ENCODE results near the gene ZNF607. TPM values are rescaled to one million over a fixed set of nuclear protein-coding genes. Genes with fewer than 3 reads are reported as not detected.

Gene ZNF607
- total and polyA plus RNA-seq, 2 donors (not counting 3 experiments of a cell fraction or from before 2014, with no cell fraction given): 1.3 to 5.2 TPM

DNA sequence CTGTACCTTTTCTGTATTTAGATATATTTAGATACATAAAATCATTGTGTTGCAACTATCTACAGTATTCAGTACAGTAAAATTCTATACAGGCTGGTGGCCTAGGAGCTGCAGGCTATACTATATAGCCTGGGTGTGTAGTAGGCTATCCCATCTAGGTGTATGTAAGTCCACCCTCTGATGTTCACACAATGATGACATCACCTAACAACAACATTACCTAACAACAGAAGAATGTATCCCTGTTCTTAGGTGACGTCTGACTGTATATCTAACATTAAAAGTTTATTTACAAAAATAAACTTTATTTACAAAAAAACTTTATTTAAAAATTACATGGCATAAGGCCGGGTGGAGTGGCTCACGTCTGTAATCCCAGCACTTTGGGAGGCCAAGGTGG lies 36.0 kb downstream of the ZNF607 start:
- no peaks in the 10 kb centered on the region for H3K4me1 ChIP-seq (ENCODE audit: control insufficient read depth, extremely low read depth, insufficient read depth, low read length)
- no peak overlapping the region for H3K27ac ChIP-seq (ENCODE audit: insufficient read depth, low read depth, low read length)
- H3K36me3 ChIP-seq (ENCODE audit: control insufficient read depth in 2 of 2, extremely low read depth in 1 of 2, insufficient read depth in 2 of 2, low read length in 2 of 2): no peaks in the 10 kb centered on the region
- dilution Hi-C loops (cut with MboI; ENCODE audit: extremely low pct_ligation_motif_present, low sequenced_read_pairs) (no loop called here), intact Hi-C loops (cut with micrococcal nuclease) (no loop called here)
- no peaks in the 10 kb centered on the region for H3K9me3 ChIP-seq (replicated peaks; ENCODE audit: control insufficient read depth, insufficient read depth, low read length)
- no peak for DNase-seq (ENCODE audit: low read depth, low spot score)
- H3K4me3 ChIP-seq (replicated peaks in 1 of 3; ENCODE audit: insufficient read depth in 1 of 3, low read depth in 1 of 3, low read length in 3 of 3): no peak overlapping the region
- POLR2A ChIA-PET: no interaction called here
- H3K27me3 ChIP-seq (ENCODE audit: control insufficient read depth in 2 of 2, insufficient read depth in 2 of 2, low read length in 2 of 2): no peaks in the 10 kb centered on the region
- no peaks in the 10 kb centered on the region for H3K9me1 ChIP-seq (replicated peaks; ENCODE audit: control insufficient read depth, extremely low read depth, insufficient read depth, low read length)
- no peaks in the 10 kb centered on the region for H3K79me2 ChIP-seq (ENCODE audit: control insufficient read depth, insufficient read depth, low read length)
- H3K4me2 ChIP-seq (ENCODE audit: insufficient read depth, low read length): no peak overlapping the region
- CTCF ChIA-PET: no interaction called here
- H4K20me1 ChIP-seq (replicated peaks; ENCODE audit: control insufficient read depth, extremely low read depth, insufficient read depth, low read length): no peaks in the 10 kb centered on the region
- H2AFZ ChIP-seq (ENCODE audit: low read depth, low read length): no peak overlapping the region
- TF ChIP-seq MAX (IDR thresholded peaks at IDR 0.05; ENCODE audit: insufficient read depth, insufficient read length): no peak
- no peak for TF ChIP-seq EZH2 (IDR thresholded peaks at IDR 0.05; ENCODE audit: borderline replicate concordance, low read depth, low read length, severe bottlenecking)
- TF ChIP-seq FOS (IDR thresholded peaks at IDR 0.05; ENCODE audit: borderline replicate concordance, insufficient read depth, low read length): no peak
- no peak for TF ChIP-seq JUN (IDR thresholded peaks at IDR 0.05; ENCODE audit: borderline replicate concordance, insufficient read depth, insufficient read length, low read depth)
- TF ChIP-seq POLR2A (IDR thresholded peaks at IDR 0.05; ENCODE audit: low read depth, low read length): no peak
- no peak overlapping the region for H3K9ac ChIP-seq (replicated peaks; ENCODE audit: extremely low read depth, insufficient read depth, low read length)
- FAIRE-seq: no peak
- BruUV-seq (replicated peaks): no TSS peak

- Histone ChIP-seq H4K20me1 (replicated peaks; ENCODE audit: control insufficient read depth, extremely low read depth, insufficient read depth, low read length) (no peaks in the 10 kb centered on the region), H3K4me3 (replicated peaks in 1 of 3; ENCODE audit: insufficient read depth in 1 of 3, low read depth in 1 of 3, low read length in 3 of 3) (no peak overlapping the region), H3K9ac (replicated peaks; ENCODE audit: extremely low read depth, insufficient read depth, low read length) (no peak overlapping the region), H3K27ac (ENCODE audit: insufficient read depth, low read depth, low read length) (no peak overlapping the region), H3K9me1 (replicated peaks; ENCODE audit: control insufficient read depth, extremely low read depth, insufficient read depth, low read length) (no peaks in the 10 kb centered on the region), H3K27me3 (ENCODE audit: control insufficient read depth in 2 of 2, insufficient read depth in 2 of 2, low read length in 2 of 2) (no peaks in the 10 kb centered on the region), H3K79me2 (ENCODE audit: control insufficient read depth, insufficient read depth, low read length) (no peaks in the 10 kb centered on the region), H3K4me2 (ENCODE audit: insufficient read depth, low read length) (no peak overlapping the region), H3K9me3 (replicated peaks; ENCODE audit: control insufficient read depth, insufficient read depth, low read length) (peaks cover 7% of the 10 kb centered on the region), H3K36me3 (ENCODE audit: control insufficient read depth in 2 of 2, extremely low read depth in 1 of 2, insufficient read depth in 2 of 2, low read length in 2 of 2) (no peaks in the 10 kb centered on the region), H2AFZ (ENCODE audit: low read depth, low read length) (no peak overlapping the region), H3K4me1 (ENCODE audit: control insufficient read depth, extremely low read depth, insufficient read depth, low read length) (no peaks in the 10 kb centered on the region)
- FAIRE-seq (no peak), DNase-seq (ENCODE audit: low read depth, low spot score) (no peak)
- no TSS peak for BruUV-seq (replicated peaks)
- CTCF ChIA-PET: no interaction called here
- POLR2A ChIA-PET: no interaction called here
- dilution Hi-C loops (cut with MboI; ENCODE audit: extremely low pct_ligation_motif_present, low sequenced_read_pairs) (no loop called here), intact Hi-C loops (cut with micrococcal nuclease) (no loop called here)
- TF ChIP-seq, protein P1, sequence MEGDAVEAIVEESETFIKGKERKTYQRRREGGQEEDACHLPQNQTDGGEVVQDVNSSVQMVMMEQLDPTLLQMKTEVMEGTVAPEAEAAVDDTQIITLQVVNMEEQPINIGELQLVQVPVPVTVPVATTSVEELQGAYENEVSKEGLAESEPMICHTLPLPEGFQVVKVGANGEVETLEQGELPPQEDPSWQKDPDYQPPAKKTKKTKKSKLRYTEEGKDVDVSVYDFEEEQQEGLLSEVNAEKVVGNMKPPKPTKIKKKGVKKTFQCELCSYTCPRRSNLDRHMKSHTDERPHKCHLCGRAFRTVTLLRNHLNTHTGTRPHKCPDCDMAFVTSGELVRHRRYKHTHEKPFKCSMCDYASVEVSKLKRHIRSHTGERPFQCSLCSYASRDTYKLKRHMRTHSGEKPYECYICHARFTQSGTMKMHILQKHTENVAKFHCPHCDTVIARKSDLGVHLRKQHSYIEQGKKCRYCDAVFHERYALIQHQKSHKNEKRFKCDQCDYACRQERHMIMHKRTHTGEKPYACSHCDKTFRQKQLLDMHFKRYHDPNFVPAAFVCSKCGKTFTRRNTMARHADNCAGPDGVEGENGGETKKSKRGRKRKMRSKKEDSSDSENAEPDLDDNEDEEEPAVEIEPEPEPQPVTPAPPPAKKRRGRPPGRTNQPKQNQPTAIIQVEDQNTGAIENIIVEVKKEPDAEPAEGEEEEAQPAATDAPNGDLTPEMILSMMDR (IDR thresholded peaks at IDR 0.05; ENCODE audit: extremely low read depth in 1 of 2, insufficient read depth in 1 of 2, low read depth in 1 of 2, low read length in 2 of 2): no peak
- TF ChIP-seq GATA2 (IDR thresholded peaks at IDR 0.05; ENCODE audit: insufficient read depth, insufficient read length, low read depth, low read length) (no peak), JUN (IDR thresholded peaks at IDR 0.05; ENCODE audit: borderline replicate concordance, insufficient read depth, insufficient read length, low read depth) (no peak), EZH2 (IDR thresholded peaks at IDR 0.05; ENCODE audit: borderline replicate concordance, low read depth, low read length, severe bottlenecking) (no peak), FOS (IDR thresholded peaks at IDR 0.05; ENCODE audit: borderline replicate concordance, insufficient read depth, low read length) (no peak), MYC (IDR thresholded peaks at IDR 0.05; ENCODE audit: low read depth, low read length) (no peak), POLR2A (IDR thresholded peaks at IDR 0.05; ENCODE audit: low read depth, low read length) (no peak), POLR2AphosphoS5 (IDR thresholded peaks at IDR 0.05; ENCODE audit: insufficient read depth, low read depth, low read length) (no peak), MAX (IDR thresholded peaks at IDR 0.05; ENCODE audit: insufficient read depth, insufficient read length) (no peak)
These were observed 50.1 kb downstream of the ZNF607 start for GRCh38 chr19:37669450-37669914.
